ENCODE results near the gene RPL37.
"Not testable (repeated sequence)": the region's sequence is repeated elsewhere in the genome, so short reads cannot be mapped to it uniquely, and the experiment has no call there.

Gene RPL37

GRCh38 chr5:40796487-40796889 lies 38.5 kb downstream of the RPL37 start:
- no peak for DNase-seq

DNA sequence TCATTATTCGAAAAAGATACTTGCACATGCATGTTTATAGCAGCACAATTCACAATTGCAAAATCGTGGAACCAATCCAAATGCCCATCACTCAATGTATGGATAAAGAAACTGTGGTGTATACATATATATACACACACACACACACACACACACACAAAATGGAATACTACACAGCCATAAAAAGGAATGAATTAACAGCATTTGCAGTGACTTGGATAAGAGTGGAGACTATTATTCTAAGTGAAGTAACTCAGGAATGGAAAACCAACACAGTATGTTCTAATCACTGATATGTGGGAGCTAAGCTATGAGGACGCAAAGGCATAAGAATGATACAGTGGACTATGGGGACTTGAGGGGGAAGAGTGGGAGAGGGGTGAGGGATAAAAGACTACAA lies 40.1 kb downstream of the RPL37 start:
- not testable (repeated sequence) for DNase-seq

DNA sequence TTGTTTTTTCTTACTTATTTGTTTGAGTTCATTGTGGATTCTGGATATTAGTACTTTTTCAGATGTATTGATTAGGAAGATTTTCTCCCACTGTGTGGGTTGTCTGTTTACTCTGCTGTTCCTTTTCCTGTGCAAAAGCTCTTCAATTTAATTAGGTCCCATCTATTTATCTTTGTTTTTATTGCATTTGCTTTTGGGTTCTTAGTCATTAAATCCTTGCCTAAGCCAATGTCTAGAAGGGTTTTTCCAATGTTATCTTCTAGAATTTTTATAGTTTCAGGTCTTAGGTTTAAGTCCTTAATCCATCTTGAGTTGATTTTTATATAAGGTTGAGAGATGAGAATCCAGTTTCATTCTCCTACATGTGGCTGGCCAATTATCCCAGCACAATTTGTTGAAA lies 40.7 kb downstream of the RPL37 start:
- DNase-seq = not testable (repeated sequence)

- not testable (repeated sequence) for DNase-seq
These were observed 42.3 kb downstream of the RPL37 start for GRCh38 chr5:40792691-40793090.

- DNase-seq = no peak
These were observed 43.3 kb downstream of the RPL37 start for GRCh38 chr5:40791715-40792139.

DNA sequence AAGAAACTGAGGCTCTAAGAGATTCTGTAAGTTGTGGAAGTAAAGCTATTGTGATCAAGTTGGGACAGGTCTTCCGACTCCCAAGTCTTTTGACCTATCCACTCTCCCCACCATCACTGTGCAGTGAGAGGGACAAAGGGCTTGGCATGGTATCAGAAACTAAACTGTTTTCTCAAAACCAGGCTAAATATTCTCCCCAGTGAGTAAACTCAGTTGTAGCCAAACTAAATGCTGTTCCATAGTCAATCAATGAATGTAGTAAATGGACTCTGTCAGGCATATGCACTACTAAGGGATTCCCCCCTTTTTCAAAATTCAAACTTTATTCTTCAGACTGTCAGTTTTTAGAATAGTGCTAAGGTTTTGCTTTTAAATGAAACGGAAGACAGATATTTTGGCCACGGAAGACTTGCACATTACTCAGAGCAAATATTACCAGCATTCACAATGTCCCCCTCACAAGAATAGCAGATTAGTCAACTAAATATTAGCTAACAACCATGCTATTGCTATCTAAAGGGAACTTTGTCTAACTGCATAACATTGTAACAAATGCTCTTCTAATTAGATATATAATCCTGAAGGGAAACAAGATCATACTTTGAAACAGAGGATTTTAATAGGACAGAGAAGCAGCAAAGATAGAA lies 44.0 kb downstream of the RPL37 start:
- no peak for DNase-seq

DNA sequence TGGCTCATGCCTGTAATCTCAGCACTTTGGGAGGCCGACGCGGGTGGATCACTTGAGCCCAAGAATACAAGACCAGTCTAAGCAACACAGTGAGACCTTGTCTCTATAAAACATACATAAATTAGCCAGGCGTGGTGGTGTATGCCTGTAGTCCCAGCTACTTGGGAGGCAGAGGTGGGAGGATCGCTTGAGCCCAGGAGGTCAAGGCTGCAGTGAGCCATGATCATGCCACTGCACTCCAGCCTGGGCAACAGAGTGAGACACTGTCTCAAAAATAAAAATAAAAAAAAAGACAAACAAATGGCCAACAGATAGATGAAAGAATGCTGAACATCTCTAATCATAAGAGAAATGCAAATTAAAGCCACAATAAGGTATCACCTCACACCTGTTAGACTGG lies 46.1 kb downstream of the RPL37 start:
- DNase-seq = not testable (repeated sequence)

GRCh38 chr5:40787986-40788385 lies 47.0 kb downstream of the RPL37 start:
- no peak for DNase-seq

- DNase-seq = not testable (repeated sequence)
These were observed 48.4 kb downstream of the RPL37 start for GRCh38 chr5:40786664-40787063.

GRCh38 chr5:40784916-40785315 lies 50.1 kb downstream of the RPL37 start:
- DNase-seq = no peak

- no peak for DNase-seq
These were observed 50.9 kb downstream of the RPL37 start for GRCh38 chr5:40784027-40784653.

DNA sequence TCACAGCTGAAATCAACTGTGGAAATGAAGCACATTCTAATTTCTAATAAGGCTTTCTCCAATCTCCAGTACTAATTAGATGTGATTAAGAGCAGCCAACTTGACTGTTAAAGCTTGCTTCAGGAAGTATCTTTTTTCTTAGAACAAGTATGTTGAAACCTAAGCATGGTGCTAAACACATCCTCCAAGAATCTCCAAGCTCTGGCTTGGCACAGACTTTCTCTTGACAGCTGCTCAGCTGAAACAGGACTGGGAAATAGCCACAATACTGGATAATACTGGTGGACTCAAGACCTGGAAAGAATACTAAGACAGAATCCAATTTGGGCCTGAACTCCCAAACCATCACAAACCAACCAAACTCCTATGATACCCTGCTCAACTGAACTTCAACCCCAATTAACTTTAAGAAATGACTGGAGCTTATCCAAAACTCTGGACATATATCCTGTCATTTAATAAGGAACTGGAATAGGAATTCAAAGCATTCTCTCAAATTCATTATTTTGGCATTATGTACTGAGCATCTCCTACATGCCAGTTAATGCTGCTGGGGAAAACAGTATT lies 53.1 kb downstream of the RPL37 start:
- DNase-seq = no peak

GRCh38 chr5:40780858-40781257 lies 54.2 kb downstream of the RPL37 start:
- DNase-seq = no peak

- DNase-seq = no peak
These were observed 54.8 kb downstream of the RPL37 start for GRCh38 chr5:40780199-40780598.

- no peak for DNase-seq
These were observed 55.5 kb downstream of the RPL37 start for GRCh38 chr5:40779561-40779960.

DNA sequence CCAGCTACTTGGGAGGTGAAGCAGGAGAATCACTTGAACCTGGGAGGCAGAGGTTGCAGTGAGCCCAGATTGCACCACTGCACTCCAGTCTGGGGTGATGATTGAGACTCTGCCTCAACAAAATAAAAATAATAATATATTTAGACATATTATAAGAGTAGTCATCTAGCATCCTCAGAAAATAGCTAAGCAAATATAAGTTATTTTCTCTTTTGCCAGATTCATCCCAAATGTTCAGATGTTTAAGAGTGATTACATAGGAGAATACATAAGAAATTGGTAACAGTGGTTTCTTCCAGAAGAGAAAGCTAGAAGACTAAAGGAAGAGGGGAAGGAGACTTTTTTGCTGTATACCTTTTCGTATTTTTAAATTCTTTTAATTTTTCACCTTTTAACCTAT lies 56.9 kb downstream of the RPL37 start:
- no peak for DNase-seq

DNA sequence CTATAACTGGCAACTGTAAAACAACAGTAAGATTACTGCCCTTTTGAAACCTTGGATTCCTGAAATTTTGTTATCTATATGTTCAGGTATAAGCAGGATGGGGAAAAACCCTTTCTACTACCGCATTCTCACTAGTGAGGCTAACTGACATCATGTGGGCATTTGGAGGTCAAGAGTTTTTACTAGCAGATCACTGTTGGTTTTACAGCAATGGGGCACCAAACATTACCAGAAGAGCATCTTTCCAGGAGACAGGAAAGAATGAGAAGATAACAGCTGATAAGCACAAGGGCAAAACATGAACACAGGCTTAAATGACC lies 58.4 kb downstream of the RPL37 start:
- DNase-seq = no peak

- DNase-seq = no peak
These were observed 59.0 kb downstream of the RPL37 start for GRCh38 chr5:40775846-40776657.
